Measurements from ENCODE around the gene IL27RA.

IL27RA gene

GRCh38 chr19:14072535-14073260 lies 41.1 kb downstream of the IL27RA start, which contains the start of gene MISP3:
Gene MISP3, plus strand, starts transcription at chr19:14072786. Its CDS starts 524 bp downstream, at chr19:14073310.
- Histone ChIP-seq H3K36me3 (replicated peaks in 1 of 2; ENCODE audit: control insufficient read depth in 2 of 2, insufficient read depth in 2 of 2, low read length in 2 of 2) (no peaks in the 10 kb centered on the region), H3K18ac (ENCODE audit: low read length) (peak within 1 kb of the TSS; percentile 95), H3K4me3 (ENCODE audit: low read length in 2 of 2) (peak within 1 kb of the TSS; percentile 83 to 91), H3K79me1 (ENCODE audit: low read depth, low read length) (no peaks in the 10 kb centered on the region), H2AK5ac (ENCODE audit: low read depth, low read length) (peak within 1 kb of the TSS; percentile 79), H3K9me3 (replicated peaks in 1 of 2; ENCODE audit: control insufficient read depth in 2 of 2, insufficient read depth in 1 of 2, low read depth in 1 of 2, low read length in 2 of 2) (no peaks in the 10 kb centered on the region), H3K23ac (ENCODE audit: low read depth, low read length, poor library complexity) (peak within 1 kb of the TSS; percentile 91), H3K4ac (ENCODE audit: low read length) (no peak within 1 kb of the TSS), H3K4me1 (ENCODE audit: control insufficient read depth in 2 of 2, insufficient read depth in 1 of 2, low read depth in 1 of 2, low read length in 2 of 2) (peaks cover 11 to 14% of the 10 kb centered on the region in 2 donors), H3K27me3 (ENCODE audit: control insufficient read depth in 3 of 3, insufficient read depth in 3 of 3, low read depth in 1 of 3, low read length in 3 of 3) (peaks cover 0 to 36% (median 9%) of the 10 kb centered on the region in 3 experiments), H4K91ac (ENCODE audit: low read depth, low read length, poor library complexity) (no peak within 1 kb of the TSS), H2AFZ (ENCODE audit: low read length) (peak within 1 kb of the TSS; percentile 95), H3K14ac (ENCODE audit: low read length) (peak within 1 kb of the TSS; percentile 82), H3K4me2 (ENCODE audit: insufficient read depth, low read length, poor library complexity, severe bottlenecking) (peak within 1 kb of the TSS; percentile 89), H2BK120ac (ENCODE audit: low read depth, low read length) (no peak within 1 kb of the TSS), H2BK5ac (ENCODE audit: low read length) (peak within 1 kb of the TSS; percentile 53), H4K8ac (ENCODE audit: low read depth, low read length) (no peak within 1 kb of the TSS), H2BK12ac (ENCODE audit: low read length) (peak within 1 kb of the TSS; percentile 63), H3K9ac (ENCODE audit: low read depth, low read length, poor library complexity) (peak within 1 kb of the TSS; percentile 88), H3K27ac (replicated peaks; ENCODE audit: low read length) (no peak within 1 kb of the TSS), H2BK15ac (ENCODE audit: low read length) (peak within 1 kb of the TSS; percentile 91)
- WGBS, 2 donors (ENCODE audit: extremely low coverage in 2 of 2, insufficient read length in 2 of 2, insufficient replicate concordance in 1 of 2): no CpG with 5 or more reads among the region's 51 CpGs
- no peak for DNase-seq (ENCODE audit: low spot score)

- Histone ChIP-seq H2BK15ac (ENCODE audit: low read length) (peak overlapping the region; percentile 91), H3K23ac (ENCODE audit: low read depth, low read length, poor library complexity) (peak overlapping the region; percentile 91), H3K4ac (ENCODE audit: low read length) (no peak overlapping the region), H2AFZ (ENCODE audit: low read length) (peak overlapping the region; percentile 95), H3K18ac (ENCODE audit: low read length) (peak overlapping the region; percentile 95), H3K4me1 (ENCODE audit: control insufficient read depth in 2 of 2, insufficient read depth in 1 of 2, low read depth in 1 of 2, low read length in 2 of 2) (peaks cover 11 to 14% of the 10 kb centered on the region in 2 donors), H4K91ac (ENCODE audit: low read depth, low read length, poor library complexity) (no peak overlapping the region), H3K9ac (ENCODE audit: low read depth, low read length, poor library complexity) (peak overlapping the region; percentile 88), H3K79me1 (ENCODE audit: low read depth, low read length) (no peaks in the 10 kb centered on the region), H3K4me3 (ENCODE audit: low read length in 2 of 2) (peak overlapping the region; percentile 83 to 91), H2BK120ac (ENCODE audit: low read depth, low read length) (no peak overlapping the region), H3K27ac (replicated peaks; ENCODE audit: low read length) (no peak overlapping the region), H2AK5ac (ENCODE audit: low read depth, low read length) (peak overlapping the region; percentile 79), H3K36me3 (replicated peaks in 1 of 2; ENCODE audit: control insufficient read depth in 2 of 2, insufficient read depth in 2 of 2, low read length in 2 of 2) (no peaks in the 10 kb centered on the region), H3K9me3 (replicated peaks in 1 of 2; ENCODE audit: control insufficient read depth in 2 of 2, insufficient read depth in 1 of 2, low read depth in 1 of 2, low read length in 2 of 2) (no peaks in the 10 kb centered on the region), H3K27me3 (ENCODE audit: control insufficient read depth in 3 of 3, insufficient read depth in 3 of 3, low read depth in 1 of 3, low read length in 3 of 3) (peaks cover 0 to 36% (median 9%) of the 10 kb centered on the region in 3 experiments), H2BK5ac (ENCODE audit: low read length) (peak overlapping the region; percentile 53), H3K4me2 (ENCODE audit: insufficient read depth, low read length, poor library complexity, severe bottlenecking) (peak overlapping the region; percentile 89), H3K14ac (ENCODE audit: low read length) (peak overlapping the region; percentile 82), H2BK12ac (ENCODE audit: low read length) (peak overlapping the region; percentile 63), H4K8ac (ENCODE audit: low read depth, low read length) (no peak overlapping the region)
- WGBS, 2 donors (ENCODE audit: extremely low coverage in 2 of 2, insufficient read length in 2 of 2, insufficient replicate concordance in 1 of 2): no CpG with 5 or more reads among the region's 106 CpGs
- DNase-seq (ENCODE audit: low spot score): peak; percentile 75
Measured at GRCh38 chr19:14073261-14073924, 41.8 kb downstream of the IL27RA start.

- Histone ChIP-seq H2BK15ac (ENCODE audit: low read length) (peak overlapping the region; percentile 91), H2BK12ac (ENCODE audit: low read length) (peak overlapping the region; percentile 58), H2BK120ac (ENCODE audit: low read depth, low read length) (no peak overlapping the region), H3K23ac (ENCODE audit: low read depth, low read length, poor library complexity) (peak overlapping the region; percentile 90), H3K27me3 (ENCODE audit: control insufficient read depth in 3 of 3, insufficient read depth in 3 of 3, low read depth in 1 of 3, low read length in 3 of 3) (peaks cover 0 to 36% (median 9%) of the 10 kb centered on the region in 3 experiments), H3K4me2 (ENCODE audit: insufficient read depth, low read length, poor library complexity, severe bottlenecking) (peak overlapping the region; percentile 89), H3K4me1 (ENCODE audit: control insufficient read depth in 2 of 2, insufficient read depth in 1 of 2, low read depth in 1 of 2, low read length in 2 of 2) (peaks cover 11 to 14% of the 10 kb centered on the region in 2 donors), H4K91ac (ENCODE audit: low read depth, low read length, poor library complexity) (no peak overlapping the region), H3K79me1 (ENCODE audit: low read depth, low read length) (no peaks in the 10 kb centered on the region), H3K9me3 (replicated peaks in 1 of 2; ENCODE audit: control insufficient read depth in 2 of 2, insufficient read depth in 1 of 2, low read depth in 1 of 2, low read length in 2 of 2) (no peaks in the 10 kb centered on the region), H3K4me3 (ENCODE audit: low read length in 2 of 2) (peak overlapping the region; percentile 83 to 91), H3K14ac (ENCODE audit: low read length) (no peak overlapping the region), H2BK5ac (ENCODE audit: low read length) (peak overlapping the region; percentile 53), H3K18ac (ENCODE audit: low read length) (peak overlapping the region; percentile 92), H3K36me3 (replicated peaks in 1 of 2; ENCODE audit: control insufficient read depth in 2 of 2, insufficient read depth in 2 of 2, low read length in 2 of 2) (no peaks in the 10 kb centered on the region), H3K4ac (ENCODE audit: low read length) (peak overlapping the region; percentile 38), H2AK5ac (ENCODE audit: low read depth, low read length) (peak overlapping the region; percentile 60), H3K27ac (replicated peaks; ENCODE audit: low read length) (no peak overlapping the region), H3K9ac (ENCODE audit: low read depth, low read length, poor library complexity) (peak overlapping the region; percentile 78), H2AFZ (ENCODE audit: low read length) (peak overlapping the region; percentile 95), H4K8ac (ENCODE audit: low read depth, low read length) (no peak overlapping the region)
- no CpG with 5 or more reads among the region's 44 CpGs for WGBS, 2 donors (ENCODE audit: extremely low coverage in 2 of 2, insufficient read length in 2 of 2, insufficient replicate concordance in 1 of 2)
- peak; percentile 33 for DNase-seq (ENCODE audit: low spot score)
Measured at GRCh38 chr19:14073925-14074838, 42.6 kb downstream of the IL27RA start.
